GM12872 (cell line): ENCODE data around the gene KRTAP5-6.

Experiments used
- CTCF ChIP-seq: IDR thresholded peaks from 3 replicates; pipeline ENCODE4 v1.5.1; 2011; ENCODE audit warnings: low read depth, mild to moderate bottlenecking, low read length, moderate library complexity; ENCODE audit not compliant: insufficient read depth

The KRTAP5-6 gene

GRCh38 chr11:1674173-1675131 lies 22.5 kb upstream of the KRTAP5-6 start:
- no peak for TF ChIP-seq CTCF

GRCh38 chr11:1675536-1676228 lies 21.3 kb upstream of the KRTAP5-6 start:
- no peak for TF ChIP-seq CTCF

GRCh38 chr11:1676229-1676740 lies 20.7 kb upstream of the KRTAP5-6 start:
- TF ChIP-seq CTCF: no peak

- no peak for TF ChIP-seq CTCF
Observed at GRCh38 chr11:1679881-1680280, 17.1 kb upstream of the KRTAP5-6 start.

GRCh38 chr11:1682225-1682905 lies 14.6 kb upstream of the KRTAP5-6 start:
- TF ChIP-seq CTCF: no peak

- no peak for TF ChIP-seq CTCF
Observed at GRCh38 chr11:1690167-1691025, 6.6 kb upstream of the KRTAP5-6 start.
